Inflammatory macrophage treated with lipopolysaccharide for 1 hour (primary cell): ENCODE measurements around the gene SLPI.

Source experiments
- DNase-seq, 2 donors: peaks; one replicate each; pipeline ENCODE4 v3.0.0-alpha.2; 2020 to 2022

SLPI gene, protein sequence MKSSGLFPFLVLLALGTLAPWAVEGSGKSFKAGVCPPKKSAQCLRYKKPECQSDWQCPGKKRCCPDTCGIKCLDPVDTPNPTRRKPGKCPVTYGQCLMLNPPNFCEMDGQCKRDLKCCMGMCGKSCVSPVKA

DNA sequence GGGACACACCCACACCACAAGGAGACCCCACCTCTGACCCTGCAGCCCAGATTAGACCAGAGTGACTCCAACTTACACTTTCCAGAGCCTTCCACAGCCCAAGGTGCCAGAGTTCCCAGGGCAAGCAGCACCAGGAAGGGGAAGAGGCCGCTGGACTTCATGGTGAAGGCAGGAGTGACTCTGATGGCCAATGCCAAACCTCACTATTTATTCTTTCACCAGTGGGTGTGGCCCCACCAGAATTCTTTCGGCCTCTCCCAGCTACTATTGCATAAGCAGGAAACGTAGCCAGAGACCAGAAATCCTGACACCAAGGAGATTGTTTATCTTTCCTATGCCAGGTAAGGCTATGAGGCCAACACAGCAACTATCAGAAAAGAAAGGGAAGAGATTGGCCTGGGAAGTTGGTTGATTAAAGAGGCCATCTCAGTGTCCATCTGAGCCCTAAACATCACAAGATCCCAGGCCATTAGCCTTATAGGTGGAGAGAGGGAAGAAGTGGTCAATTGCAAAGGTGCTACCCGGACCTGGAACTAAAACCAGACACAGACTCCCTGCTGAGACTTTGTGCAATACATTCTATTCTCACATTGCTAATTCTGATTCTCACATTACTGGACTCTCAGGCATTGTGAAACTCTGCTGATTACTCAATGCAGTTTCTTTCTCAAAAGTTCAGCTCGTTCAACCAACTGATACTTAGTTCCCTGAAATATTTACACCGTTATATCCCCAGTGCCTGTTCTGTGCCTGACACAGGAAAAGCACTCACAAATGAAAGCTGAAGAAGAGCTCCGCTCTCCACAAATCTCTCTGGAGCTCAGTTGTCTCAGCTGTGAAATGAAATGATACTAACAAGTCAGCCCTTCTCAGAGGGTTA, at the start of gene SLPI:
Gene SLPI (minus strand): TSS at position 182 of the 880 bp plus-strand sequence. CDS start 21 bp downstream, at position 161.
- peak; percentile 89 to 98 for DNase-seq

DNA sequence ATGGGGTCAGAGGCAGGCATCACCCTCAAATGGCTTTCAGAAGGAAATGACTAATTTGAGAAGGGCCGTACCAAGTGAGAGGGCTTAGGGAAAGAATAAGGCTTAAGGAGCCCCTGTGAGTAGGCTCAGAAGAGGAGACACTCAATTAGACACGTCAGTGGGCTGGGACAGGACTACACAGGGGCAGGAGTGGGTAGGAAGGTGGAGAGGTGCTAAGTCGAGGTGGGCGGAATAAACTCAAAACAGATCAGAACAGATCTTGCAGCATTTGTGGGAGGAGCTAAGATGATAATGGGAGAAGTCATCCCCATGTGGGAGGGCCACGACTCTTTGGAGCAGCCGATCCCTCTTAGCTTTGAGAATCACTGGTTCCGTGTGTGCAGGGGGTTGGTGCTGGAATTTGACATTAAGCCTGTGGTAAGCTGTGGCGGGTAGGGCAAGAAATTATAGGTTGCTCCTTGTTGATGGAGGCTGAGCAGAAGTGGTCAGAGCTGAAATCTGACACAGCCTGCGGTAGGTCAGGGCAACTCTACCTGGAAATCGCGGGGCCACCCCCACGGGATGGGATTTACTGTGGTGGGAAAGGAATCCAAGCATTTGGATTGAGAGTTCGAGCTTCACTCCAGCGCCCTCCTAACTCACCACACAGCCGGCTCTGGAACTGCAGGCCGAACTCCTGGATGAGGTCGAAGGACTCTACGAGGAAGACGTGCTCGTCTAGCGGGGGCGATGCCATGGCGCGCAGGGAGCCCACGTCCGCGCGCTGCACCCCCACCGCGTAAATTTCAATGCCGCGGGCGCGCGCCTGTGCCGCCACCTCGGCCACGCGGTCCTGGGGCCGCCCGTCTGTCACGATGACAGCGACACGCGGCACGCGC, 49.5 kb upstream of the SLPI start:
- no peak for DNase-seq

DNA sequence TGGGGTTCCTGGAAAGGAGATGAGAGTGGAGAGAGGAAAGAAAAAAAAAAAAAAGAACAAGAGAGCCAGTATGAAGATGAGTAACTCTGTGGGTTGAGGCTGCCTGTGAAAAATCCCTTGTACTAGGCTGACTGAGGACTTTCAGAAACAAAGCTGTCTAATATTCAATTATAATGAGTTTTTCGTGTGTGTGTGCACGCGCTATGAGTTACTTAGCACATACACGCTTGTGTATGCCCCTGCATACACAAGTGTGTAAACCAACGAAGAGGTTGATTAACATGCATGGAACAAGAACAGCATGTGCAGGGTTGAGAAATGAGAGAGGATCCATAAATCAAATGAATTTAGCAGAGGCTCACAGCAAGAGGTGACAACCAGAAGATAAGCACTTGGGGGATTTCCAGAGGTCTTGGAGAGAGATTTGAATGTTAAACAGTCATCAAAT, 47.5 kb upstream of the SLPI start:
- DNase-seq = no peak

DNA sequence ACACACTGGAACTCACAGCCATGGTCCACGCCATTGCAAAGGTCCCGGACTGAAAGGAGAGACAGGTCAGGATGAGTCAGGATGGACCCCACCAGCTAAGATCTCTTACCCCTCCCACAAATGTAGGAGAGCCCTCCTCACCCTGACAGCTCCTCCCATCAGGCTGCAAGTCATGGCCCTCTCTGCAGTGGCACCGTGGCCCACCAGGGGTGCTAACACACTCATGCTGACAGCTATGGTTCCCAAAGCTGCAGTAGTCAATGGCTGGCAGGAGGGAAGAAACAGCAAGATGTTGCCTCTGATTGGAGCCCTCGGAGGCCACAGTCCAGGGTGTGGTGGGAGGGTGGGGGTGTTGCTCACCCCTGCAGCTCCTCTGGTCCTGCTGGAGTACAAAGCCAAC, 46.6 kb upstream of the SLPI start:
- peak; percentile 8 to 50 for DNase-seq

DNA sequence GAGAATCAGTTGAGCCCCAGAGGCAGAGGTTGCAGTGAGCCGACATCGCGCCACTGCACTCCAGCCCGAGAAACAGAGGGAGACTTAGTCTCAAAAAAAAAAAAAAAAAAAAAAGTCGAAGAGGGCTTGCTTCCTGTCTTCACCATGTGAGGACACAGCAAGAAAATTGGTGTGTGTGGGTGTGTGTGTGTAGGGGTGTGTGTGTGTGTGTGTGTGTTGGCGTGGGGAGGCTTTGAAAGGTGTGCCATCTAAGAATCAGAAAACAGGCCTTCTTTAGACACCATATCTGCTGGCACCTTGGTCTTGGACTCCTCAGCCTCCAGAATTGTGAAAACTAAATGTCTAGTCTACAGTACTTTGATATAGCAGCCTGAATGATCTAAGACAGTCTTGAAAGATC, 45.4 kb upstream of the SLPI start:
- no peak for DNase-seq

DNA sequence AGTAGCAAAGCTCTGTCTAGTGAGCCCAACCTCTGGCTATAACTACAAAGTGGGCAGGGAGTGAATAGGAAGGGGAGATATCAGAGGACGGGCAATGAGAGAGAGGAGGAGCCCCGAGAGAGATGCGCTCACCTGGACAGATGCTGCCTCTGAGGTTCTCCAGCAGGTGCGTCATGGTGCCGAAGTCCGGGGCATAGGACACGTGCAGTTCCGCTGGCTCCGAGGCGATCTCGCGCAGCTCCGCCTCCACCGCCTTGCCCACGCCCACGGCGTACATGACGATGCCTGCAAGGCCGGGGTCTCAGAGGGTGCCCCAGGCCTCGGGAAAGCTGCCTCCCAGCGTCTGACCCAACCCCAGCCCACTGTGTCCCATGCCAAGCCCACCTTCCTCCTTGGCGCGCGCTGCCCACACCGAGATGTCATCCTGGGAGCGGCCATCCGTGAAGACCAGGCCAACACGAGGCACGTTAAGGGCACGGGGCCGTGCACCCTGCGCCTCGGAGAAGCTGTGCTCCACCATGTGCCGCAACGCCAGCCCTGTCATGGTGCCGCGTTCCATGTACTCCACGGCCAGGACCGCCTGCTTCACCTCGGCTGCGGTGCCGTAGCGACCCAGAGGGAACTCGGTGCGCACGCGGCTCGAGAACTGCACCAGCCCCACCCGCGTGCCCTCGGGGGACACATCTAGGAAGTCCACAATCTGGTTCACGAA, 43.6 kb upstream of the SLPI start:
- DNase-seq = no peak

DNA sequence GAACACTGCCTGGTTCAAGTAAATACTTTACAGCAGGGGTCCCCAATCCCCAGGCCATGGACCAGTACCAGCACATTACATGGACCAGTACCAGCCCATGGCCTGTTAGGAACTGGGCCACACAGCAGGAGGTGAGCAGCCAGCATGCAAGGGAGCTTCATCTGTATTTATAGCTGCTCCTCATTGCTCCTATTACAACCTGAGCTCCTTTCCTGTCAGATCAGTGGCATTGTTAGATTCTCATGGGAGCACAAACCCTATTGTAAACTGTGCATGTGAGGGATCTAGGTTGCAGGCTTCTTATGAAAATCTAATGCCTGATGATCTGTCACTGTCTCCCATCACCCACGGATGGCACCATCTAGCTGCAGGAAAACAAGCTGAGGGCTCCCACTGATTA, 40.3 kb upstream of the SLPI start:
- DNase-seq = no peak

DNA sequence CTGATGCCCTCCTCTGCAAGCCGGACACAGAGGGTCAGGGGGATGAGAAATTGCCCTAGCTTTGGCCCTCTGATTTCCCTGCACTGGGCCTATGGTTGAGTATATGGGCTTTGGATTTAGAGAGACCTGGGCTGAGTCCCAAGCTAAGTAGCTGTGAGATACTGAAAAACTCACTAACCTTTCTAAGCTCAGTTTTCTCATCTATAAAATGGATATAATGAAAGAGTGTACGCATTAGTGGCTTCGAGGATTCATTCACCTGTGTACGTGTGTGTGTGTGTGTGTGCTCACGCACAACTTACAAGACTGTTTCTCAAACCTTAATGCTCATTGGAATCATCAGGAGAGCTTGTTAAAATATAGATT, 39.6 kb upstream of the SLPI start:
- DNase-seq = no peak

DNA sequence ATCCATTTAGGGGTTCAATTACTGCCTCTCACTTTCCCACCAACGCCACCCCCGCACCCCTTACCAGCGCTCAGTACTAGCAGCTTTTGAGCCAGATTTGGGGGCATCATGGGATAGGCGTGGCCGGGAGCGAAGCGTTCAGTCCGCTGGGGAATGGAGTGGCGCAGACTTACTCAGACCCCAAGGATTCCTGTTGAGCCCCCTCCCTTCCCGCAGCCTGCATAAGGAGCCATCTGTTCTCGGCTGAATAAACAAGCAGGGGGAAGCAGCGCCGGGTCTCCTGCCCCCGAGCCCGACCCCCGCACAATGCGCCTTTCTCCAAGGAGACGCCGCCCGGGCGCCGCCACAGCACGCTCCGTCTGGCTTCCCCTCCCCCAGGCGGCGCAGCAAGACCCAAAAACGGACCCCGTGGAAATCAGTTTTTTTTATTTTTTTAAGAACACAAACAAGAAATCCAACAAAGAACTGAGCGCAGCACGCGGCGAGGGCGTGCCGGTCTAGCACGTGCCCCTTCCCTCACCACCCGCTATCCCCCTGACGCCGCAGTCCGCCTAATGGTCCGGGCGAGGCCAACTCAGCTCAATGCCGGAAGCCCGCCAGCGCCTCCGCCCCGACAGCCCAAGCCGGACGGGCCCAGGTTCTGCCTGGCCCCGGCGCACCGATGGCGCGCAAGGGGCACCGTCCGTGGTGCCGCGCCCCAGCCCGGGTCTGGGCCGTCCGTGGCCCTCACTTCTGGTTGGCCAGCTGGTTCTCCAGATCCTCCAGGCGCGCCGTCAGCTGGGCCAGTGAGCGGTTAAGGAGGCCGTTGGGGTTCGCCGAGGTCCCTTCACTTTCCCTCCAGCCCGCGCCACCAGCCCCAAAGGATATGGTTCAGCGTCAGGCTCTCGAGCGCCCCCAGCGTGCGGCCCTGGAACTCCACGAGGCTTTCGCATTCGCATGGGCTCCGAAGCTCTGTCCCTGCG, 39.0 kb upstream of the SLPI start:
- peak; percentile 64 to 96 for DNase-seq

DNA sequence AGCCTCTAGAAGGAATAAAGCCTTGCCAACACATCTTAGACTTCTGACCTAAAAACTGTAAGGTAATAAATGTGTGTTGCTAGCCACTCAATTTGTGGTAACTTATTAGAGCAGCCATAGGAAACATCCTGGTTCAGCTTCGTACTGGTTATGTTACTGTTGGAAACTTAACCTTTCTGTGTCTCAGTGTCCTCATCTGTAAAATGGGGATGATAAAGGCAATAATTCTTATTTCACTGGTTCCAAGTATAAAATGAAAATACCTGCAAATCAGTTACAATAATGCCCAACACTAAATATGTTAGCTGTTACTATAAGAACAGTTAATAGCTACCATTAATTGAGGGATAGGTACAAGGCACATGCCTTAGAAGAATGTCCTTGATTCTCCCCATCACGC, 38.0 kb upstream of the SLPI start:
- no peak for DNase-seq

DNA sequence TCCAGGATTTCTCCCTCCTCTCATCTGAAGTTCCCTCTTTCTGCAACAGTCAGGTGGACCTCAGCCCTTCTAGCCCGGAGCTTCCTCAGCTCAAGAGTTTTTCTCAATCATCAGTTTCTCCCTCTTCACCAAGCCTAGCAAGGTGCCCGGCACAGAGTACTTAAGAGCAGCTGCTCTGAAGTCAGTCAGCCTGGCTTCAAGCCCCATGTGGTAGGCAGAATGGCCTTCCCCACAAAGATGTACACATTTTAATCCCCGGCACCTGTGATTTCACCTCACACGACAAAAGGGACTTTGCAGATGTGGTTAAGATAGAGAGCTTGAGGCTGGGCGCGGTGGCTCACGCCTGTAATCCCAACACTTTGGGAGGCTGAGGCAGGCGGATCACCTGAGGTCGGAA, 37.2 kb upstream of the SLPI start:
- DNase-seq = no peak

DNA sequence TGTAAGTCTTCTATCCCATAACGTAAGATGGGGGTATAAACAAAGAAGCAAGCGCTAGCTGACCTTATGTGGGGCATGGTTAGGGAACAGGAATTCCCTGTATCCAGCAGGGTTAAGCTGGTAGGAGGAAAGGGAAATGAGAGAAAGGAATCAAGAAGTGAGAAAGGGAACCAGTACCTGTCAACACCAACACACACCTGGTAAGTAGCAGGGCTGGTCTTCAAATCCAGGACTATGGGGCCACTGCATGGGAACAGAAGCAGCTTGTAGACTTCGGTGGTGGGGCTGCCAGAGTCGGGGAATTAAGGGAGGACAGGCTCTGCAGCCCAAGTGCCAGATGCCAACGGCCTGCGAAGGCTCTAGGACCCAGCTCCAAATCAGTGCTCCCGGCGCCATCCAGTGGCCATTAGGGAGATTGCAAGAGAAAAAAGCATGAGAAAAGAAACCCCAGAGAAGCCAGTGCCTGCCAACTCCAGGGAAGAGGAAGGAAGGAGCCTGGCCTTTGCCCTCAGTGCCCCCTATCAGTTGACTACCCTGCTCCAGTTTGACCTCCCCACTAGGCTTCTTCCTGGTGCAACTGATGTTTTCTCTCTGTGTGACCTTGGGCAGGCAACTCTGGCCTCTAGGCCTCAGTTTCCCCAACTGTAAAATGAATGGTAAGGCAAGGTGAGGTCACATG, 36.5 kb upstream of the SLPI start:
- DNase-seq = peak; percentile 68 to 96

DNA sequence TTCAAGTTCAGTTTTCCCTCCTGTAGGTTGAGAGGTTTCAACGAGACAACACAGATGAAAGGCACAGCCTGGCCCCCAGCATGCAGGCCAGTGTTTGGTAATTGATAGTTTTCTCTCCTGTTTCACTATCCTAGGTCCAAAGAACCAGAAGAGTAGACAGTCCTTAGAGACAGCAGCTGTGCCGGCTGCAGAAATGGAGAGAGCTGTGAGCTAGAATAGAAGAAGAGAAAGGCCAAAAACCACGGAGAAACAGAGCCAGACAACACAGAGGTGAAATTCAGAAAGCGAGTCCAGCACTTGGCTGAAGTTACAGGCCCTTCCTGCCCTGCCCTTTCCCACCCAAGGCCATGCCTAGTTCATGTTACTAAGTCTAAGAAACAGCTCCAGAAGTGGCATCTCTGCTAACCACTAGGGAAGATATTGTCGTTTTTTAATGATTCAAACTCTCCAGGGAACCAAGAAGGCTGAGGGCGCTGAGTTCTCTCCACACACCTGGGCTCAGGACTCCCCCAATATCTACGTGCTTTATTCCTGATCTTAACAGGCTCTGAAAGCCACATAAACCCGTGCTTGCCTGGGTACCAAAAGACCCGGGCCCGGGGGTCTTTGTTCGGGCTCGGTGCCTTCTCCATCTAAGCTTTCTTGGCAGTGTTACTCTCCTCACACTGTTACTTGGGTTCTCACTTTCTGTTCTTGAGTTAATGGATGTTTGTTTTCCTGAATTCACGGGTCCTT, 35.7 kb upstream of the SLPI start:
- no peak for DNase-seq

DNA sequence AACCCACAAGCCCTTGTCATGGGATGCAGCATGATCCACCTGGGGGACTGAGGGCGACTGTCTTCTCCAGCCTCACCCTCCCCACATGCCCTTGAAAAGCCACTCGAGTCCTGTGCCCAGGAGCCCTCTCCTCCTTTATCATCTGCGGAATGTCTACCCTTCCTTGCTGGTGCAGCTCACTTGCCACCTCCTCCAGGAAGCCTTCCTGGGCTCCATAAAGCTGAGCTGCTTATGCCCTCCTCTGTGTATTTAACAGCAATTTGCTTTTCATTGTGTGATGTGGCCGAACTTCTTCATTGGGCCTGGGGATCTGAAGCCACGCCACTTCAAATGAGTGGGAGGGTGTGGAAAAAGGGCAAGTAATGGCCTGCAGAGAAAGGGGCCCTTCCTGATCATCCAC, 34.5 kb upstream of the SLPI start:
- no peak for DNase-seq

DNA sequence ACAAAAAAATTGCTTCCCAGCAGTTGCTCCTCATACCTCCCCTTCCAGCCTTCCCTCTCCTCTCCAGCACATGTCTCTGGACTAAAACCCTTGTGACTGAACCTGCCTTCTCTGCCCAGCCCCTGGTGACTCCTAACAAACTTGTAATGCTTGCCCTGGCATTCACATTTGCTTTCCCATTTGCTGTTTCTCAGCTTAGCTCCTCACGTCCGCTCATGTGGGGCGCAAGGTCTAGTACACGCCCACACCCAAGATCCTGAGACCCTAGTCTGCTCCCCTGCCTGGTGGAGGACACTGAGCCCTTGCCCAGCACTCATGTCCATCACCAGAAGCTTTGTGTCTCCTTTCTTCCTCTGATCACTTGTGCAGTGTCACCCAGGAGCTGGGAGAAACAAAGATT, 34.0 kb upstream of the SLPI start:
- no peak for DNase-seq

DNA sequence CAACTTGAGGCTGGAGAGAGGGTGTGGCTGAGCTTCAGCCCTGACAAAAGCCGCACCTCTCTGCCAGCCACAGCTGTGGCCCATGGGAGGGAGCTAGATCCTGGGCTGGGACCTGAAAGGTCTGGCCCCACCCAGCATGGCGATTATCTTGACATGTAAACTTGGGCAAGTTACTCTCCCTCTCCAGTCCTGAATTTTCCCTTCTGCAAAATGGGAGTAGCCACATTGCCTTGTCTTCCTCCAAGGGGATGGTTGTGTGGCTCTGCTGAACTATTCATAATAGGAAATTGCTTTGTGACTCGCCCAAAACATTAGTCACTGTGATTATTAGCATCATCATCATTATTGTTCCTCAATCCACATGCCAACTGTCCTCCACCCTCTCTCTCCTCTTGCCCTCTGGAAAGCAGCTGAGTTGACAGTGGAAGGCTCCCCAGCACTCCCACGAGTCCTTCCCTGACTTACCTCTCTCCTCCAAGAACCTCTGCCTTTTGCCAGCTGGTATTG, 29.2 kb upstream of the SLPI start:
- peak; percentile 13 to 46 for DNase-seq

DNA sequence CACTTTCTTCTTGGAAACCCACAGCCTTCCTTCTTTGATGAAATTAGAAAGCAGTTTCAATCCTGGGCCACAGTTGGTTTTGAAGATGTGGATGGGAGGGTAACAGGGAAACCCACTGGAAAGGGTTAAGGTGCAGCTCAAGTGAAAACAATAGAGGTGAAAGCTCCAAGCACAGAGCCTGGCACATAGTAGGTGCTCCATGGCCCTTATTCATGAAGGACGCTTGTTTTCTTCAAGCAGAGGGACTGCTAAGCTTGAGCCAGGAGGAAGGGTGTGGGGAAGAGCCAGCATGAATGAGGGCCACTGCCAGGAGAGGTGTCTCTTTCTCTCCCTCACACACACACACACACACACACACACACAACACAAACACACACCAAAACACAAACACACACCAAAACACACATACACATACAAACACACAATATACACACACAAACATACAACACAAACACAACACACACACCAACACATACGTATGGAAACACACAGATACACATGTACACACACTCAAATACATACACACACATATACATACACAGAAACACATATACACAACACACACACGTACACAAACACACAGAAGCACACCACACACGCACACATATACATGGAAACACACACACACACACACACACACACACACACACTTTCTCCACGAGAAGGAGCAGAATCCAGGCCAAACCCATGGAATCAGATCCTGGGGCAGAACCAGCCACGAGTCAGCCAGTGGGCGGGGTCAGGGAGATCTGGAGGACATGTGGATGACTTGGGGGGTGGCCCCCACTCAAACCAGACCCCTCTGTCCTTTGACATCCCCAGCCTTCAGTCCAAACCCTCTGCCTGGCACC, 28.6 kb upstream of the SLPI start:
- DNase-seq = no peak

DNA sequence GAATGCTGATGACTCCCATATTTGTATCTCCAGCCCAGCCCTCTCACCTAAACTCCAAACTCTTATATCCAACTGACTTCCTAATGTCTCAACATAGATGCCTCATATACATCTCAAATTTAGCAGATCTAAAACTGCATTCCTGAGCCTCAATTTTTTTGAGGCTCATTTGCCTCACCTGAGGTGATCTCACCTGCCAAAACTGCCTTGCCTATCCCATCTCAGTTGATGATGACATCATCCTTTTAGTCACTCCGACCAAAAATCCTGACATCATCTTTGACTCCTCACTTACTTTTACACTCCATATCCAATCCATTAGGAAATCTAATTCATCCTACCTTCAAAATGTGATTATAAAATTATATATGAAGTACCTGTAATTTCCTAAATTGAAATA, 25.6 kb upstream of the SLPI start:
- DNase-seq = no peak

DNA sequence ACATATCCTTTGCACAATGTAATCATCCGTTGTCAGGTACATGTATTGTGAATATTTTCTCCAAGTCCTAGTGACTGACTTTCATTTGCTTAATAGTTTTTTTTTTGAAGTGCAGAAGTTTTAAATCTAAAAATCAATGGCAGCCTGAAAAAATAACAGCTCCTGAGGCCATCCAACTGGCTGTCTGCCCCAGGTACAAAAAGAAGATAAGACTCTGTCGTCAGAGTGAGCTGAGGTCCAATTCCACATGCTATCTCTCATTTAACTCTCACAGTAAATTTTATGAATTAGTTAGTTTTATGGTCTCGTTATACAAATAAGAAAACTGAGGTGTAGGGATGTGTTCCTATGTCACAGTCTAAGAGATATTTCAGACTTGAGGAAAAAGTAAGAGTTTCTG, 21.0 kb upstream of the SLPI start:
- DNase-seq = no peak
